ENCODE results near the gene HCN2. TPM values are rescaled to one million over a fixed set of nuclear protein-coding genes. Genes with fewer than 3 reads are reported as not detected.

The HCN2 gene
- total and polyA plus RNA-seq, 2 of the 13 experiments (the other 11 are each of a cell fraction or from before 2014, with no cell fraction given) = 0.01 TPM; not detected in 1

- peak; percentile 83 for TF ChIP-seq ZNF18 (CRISPR knock-in tag; IDR thresholded peaks at IDR 0.05; ENCODE audit: insufficient replicate concordance)
- 0 out of 2 replicates have a peak, but pooled peaks have one; percentile 48 for TF ChIP-seq PLSCR1 (CRISPR knock-in tag; IDR thresholded peaks at IDR 0.05; ENCODE audit: borderline replicate concordance)
- TF ChIP-seq ZNF253 (CRISPR knock-in tag; IDR thresholded peaks at IDR 0.05; ENCODE audit: borderline replicate concordance) = peak; percentile 61; the same call in 1 of the 2 replicates
- peak; percentile 79; the same call in 1 of the 2 replicates for TF ChIP-seq ZNF605 (CRISPR knock-in tag; IDR thresholded peaks at IDR 0.05)
- TF ChIP-seq TFDP1 (CRISPR knock-in tag; IDR thresholded peaks at IDR 0.05; ENCODE audit: borderline replicate concordance) = peak; percentile 49; the same call in 1 of the 2 replicates
- TF ChIP-seq TAF1 (CRISPR knock-in tag; IDR thresholded peaks at IDR 0.05) = peak; percentile 17; the same call in 1 of the 2 replicates
- peak; percentile 95 for TF ChIP-seq HOXA5 (CRISPR knock-in tag; IDR thresholded peaks at IDR 0.05)
- peak; percentile 43; the same call in 1 of the 2 replicates for TF ChIP-seq ZNF777 (CRISPR knock-in tag; IDR thresholded peaks at IDR 0.05)
- peak; percentile 54; the same call in 1 of the 2 replicates for TF ChIP-seq ZBTB25 (CRISPR knock-in tag; IDR thresholded peaks at IDR 0.05)
- TF ChIP-seq ZSCAN30 (CRISPR knock-in tag; IDR thresholded peaks at IDR 0.05) = no peak
- TF ChIP-seq PCBP1 (IDR thresholded peaks at IDR 0.05; ENCODE audit: borderline replicate concordance, low read depth, low read length) = 0 out of 2 replicates have a peak, but pooled peaks have one; percentile 57
- no peak for TF ChIP-seq MED8 (CRISPR knock-in tag; IDR thresholded peaks at IDR 0.05; ENCODE audit: insufficient replicate concordance)
- no peak for TF ChIP-seq ZNF570 (CRISPR knock-in tag; IDR thresholded peaks at IDR 0.05; ENCODE audit: borderline replicate concordance)
- peak; percentile 55; the same call in 1 of the 2 replicates for TF ChIP-seq ARID4A (CRISPR knock-in tag; IDR thresholded peaks at IDR 0.05; ENCODE audit: borderline replicate concordance)
- TF ChIP-seq U2AF2 (IDR thresholded peaks at IDR 0.05; ENCODE audit: low read depth, low read length) = no peak
- 0 out of 2 replicates have a peak, but pooled peaks have one; percentile 52 for TF ChIP-seq ZNF766 (CRISPR knock-in tag; IDR thresholded peaks at IDR 0.05; ENCODE audit: borderline replicate concordance)
- peak; percentile 73 for TF ChIP-seq ZNF883 (CRISPR knock-in tag; IDR thresholded peaks at IDR 0.05; ENCODE audit: not compliant biosample characterization)
Observed at GRCh38 chr19:591099-591958, 1.6 kb downstream of the HCN2 start (continued).

Data from HepG2 (cell line).